ENCODE data around the gene ATRNL1.

GRCh38 chr10:115050375-115051010, 42.7 kb upstream of the ATRNL1 start:
- no peak for TF ChIP-seq CTCF (IDR thresholded peaks at IDR 0.05 in 2 of 3, conservative IDR thresholded peaks at IDR 0.05 in 1 of 3; ENCODE audit: borderline replicate concordance in 1 of 3, insufficient read depth in 1 of 3, low read depth in 2 of 3, low read length in 2 of 3)
- TF ChIP-seq POLR2AphosphoS5 (IDR thresholded peaks at IDR 0.05; ENCODE audit: low read depth, low read length) = no peak
- TF ChIP-seq FOSL1 (IDR thresholded peaks at IDR 0.05; ENCODE audit: low read depth) = no peak
- no peak for TF ChIP-seq EZH2phosphoT487 (IDR thresholded peaks at IDR 0.05; ENCODE audit: borderline replicate concordance)
- no peak for TF ChIP-seq ATF3 (IDR thresholded peaks at IDR 0.05)
- TF ChIP-seq POLR2A (IDR thresholded peaks at IDR 0.05; ENCODE audit: borderline replicate concordance, extremely low read depth, insufficient read depth, insufficient read length) = no peak
- TF ChIP-seq SIN3A (IDR thresholded peaks at IDR 0.05; ENCODE audit: low read depth) = no peak
